ENCODE measurements around the gene DUSP12. TPM values are rescaled to one million over a fixed set of nuclear protein-coding genes. Genes with fewer than 3 reads are reported as not detected.
A peak's percentile ranks its signal among the peaks of the same experiment; 100 is the strongest.

Gene DUSP12, protein sequence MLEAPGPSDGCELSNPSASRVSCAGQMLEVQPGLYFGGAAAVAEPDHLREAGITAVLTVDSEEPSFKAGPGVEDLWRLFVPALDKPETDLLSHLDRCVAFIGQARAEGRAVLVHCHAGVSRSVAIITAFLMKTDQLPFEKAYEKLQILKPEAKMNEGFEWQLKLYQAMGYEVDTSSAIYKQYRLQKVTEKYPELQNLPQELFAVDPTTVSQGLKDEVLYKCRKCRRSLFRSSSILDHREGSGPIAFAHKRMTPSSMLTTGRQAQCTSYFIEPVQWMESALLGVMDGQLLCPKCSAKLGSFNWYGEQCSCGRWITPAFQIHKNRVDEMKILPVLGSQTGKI
- 10 to 100 TPM; 14.6 to 44.9 (median 36.1) TPM for total RNA-seq

- intact Hi-C loops (cut with DNase I; ENCODE audit: low total_unique reads) = loop anchor here (10.0 kb wide), 1 partner anchor 265 kb away; no protein-coding TSS in a partner anchor
Observed at GRCh38 chr1:161749509-161750407, at the start of gene DUSP12. Gene DUSP12 (plus strand): TSS chr1:161749786. CDS start chr1:161749802, 16 bp downstream.

GRCh38 chr1:161702250-161702649 is 47.3 kb upstream of the DUSP12 start:
- H3K27me3 ChIP-seq = no peaks in the 10 kb centered on the region
- intact Hi-C loops (cut with DNase I; ENCODE audit: low total_unique reads) = no loop called here
- no peaks in the 10 kb centered on the region for H3K4me1 ChIP-seq
- no peak for DNase-seq (ENCODE audit: low spot score in 2 of 2)
- H3K27ac ChIP-seq = no peak overlapping the region
- no peak overlapping the region for H3K4me3 ChIP-seq
- TF ChIP-seq, protein P1, sequence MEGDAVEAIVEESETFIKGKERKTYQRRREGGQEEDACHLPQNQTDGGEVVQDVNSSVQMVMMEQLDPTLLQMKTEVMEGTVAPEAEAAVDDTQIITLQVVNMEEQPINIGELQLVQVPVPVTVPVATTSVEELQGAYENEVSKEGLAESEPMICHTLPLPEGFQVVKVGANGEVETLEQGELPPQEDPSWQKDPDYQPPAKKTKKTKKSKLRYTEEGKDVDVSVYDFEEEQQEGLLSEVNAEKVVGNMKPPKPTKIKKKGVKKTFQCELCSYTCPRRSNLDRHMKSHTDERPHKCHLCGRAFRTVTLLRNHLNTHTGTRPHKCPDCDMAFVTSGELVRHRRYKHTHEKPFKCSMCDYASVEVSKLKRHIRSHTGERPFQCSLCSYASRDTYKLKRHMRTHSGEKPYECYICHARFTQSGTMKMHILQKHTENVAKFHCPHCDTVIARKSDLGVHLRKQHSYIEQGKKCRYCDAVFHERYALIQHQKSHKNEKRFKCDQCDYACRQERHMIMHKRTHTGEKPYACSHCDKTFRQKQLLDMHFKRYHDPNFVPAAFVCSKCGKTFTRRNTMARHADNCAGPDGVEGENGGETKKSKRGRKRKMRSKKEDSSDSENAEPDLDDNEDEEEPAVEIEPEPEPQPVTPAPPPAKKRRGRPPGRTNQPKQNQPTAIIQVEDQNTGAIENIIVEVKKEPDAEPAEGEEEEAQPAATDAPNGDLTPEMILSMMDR (IDR thresholded peaks at IDR 0.05) = no peak
- TF ChIP-seq POLR2AphosphoS5 (IDR thresholded peaks at IDR 0.05) (no peak), POLR2A (IDR thresholded peaks at IDR 0.05) (no peak)
- no peaks in the 10 kb centered on the region for H3K36me3 ChIP-seq
- H3K9me3 ChIP-seq = no peaks in the 10 kb centered on the region

More at GRCh38 chr1:161749509-161750407, at the start of gene DUSP12:
- H3K36me3 ChIP-seq = no peaks in the 10 kb centered on the region
- H3K4me1 ChIP-seq = peaks cover 0 to 3% of the 10 kb centered on the region in 2 donors
- H3K9me3 ChIP-seq = no peaks in the 10 kb centered on the region
- peak; percentile 85 to 89 for DNase-seq (ENCODE audit: low spot score in 2 of 2)
- peak within 1 kb of the TSS; percentile 76 to 81 (median 78) for H3K4me3 ChIP-seq
- H3K27me3 ChIP-seq = no peaks in the 10 kb centered on the region
- TF ChIP-seq POLR2AphosphoS5 (IDR thresholded peaks at IDR 0.05) = peak; percentile 53 to 63 (median 58)
- TF ChIP-seq, protein P1 (IDR thresholded peaks at IDR 0.05) = no peak
- peak within 1 kb of the TSS; percentile 67 to 85 for H3K27ac ChIP-seq

- no peak overlapping the region for H3K4me3 ChIP-seq
- no peaks in the 10 kb centered on the region for H3K4me1 ChIP-seq
- H3K36me3 ChIP-seq = no peaks in the 10 kb centered on the region
- H3K27ac ChIP-seq = no peak overlapping the region
- DNase-seq (ENCODE audit: low spot score in 2 of 2) = no peak
- TF ChIP-seq, protein P1 (IDR thresholded peaks at IDR 0.05) = no peak
- TF ChIP-seq POLR2A (IDR thresholded peaks at IDR 0.05) = no peak
- TF ChIP-seq POLR2AphosphoS5 (IDR thresholded peaks at IDR 0.05) = no peak
- H3K9me3 ChIP-seq = no peaks in the 10 kb centered on the region
- H3K27me3 ChIP-seq = no peaks in the 10 kb centered on the region
- intact Hi-C loops (cut with DNase I; ENCODE audit: low total_unique reads) = no loop called here
Observed at GRCh38 chr1:161705537-161705936, 44.0 kb upstream of the DUSP12 start.

DNA sequence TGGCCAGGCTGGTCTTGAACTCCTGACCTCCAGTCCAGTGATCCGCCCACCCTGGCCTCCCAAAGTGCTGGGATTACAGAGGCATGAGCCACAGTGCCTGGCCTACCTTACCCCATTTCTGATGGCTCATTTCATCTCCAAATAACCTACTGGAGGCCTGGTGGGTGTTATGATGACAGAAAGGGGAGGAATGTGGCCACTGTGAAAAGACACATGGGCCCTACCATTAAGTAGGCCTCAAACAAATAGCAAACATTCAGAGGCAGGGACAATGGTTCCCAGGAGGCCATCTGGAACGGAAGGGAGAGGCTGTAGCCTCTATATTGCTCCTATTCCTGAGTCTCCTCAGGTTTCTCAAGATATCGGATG is 43.5 kb upstream of the DUSP12 start:
- Histone ChIP-seq H3K27me3 (no peaks in the 10 kb centered on the region), H3K36me3 (no peaks in the 10 kb centered on the region), H3K4me3 (no peak overlapping the region), H3K4me1 (no peaks in the 10 kb centered on the region), H3K9me3 (no peaks in the 10 kb centered on the region), H3K27ac (no peak overlapping the region)
- TF ChIP-seq, protein P1 (IDR thresholded peaks at IDR 0.05) = no peak
- intact Hi-C loops (cut with DNase I; ENCODE audit: low total_unique reads) = no loop called here
- DNase-seq (ENCODE audit: low spot score in 2 of 2) = no peak
